Measurements from ENCODE around the gene TAOK2. TPM values are rescaled to one million over a fixed set of nuclear protein-coding genes. Genes with fewer than 3 reads are reported as not detected.

TAOK2 gene
- total RNA-seq, 3 donors from 2014 or later = 34.9 to 37.9 (median 37.8) TPM

DNA sequence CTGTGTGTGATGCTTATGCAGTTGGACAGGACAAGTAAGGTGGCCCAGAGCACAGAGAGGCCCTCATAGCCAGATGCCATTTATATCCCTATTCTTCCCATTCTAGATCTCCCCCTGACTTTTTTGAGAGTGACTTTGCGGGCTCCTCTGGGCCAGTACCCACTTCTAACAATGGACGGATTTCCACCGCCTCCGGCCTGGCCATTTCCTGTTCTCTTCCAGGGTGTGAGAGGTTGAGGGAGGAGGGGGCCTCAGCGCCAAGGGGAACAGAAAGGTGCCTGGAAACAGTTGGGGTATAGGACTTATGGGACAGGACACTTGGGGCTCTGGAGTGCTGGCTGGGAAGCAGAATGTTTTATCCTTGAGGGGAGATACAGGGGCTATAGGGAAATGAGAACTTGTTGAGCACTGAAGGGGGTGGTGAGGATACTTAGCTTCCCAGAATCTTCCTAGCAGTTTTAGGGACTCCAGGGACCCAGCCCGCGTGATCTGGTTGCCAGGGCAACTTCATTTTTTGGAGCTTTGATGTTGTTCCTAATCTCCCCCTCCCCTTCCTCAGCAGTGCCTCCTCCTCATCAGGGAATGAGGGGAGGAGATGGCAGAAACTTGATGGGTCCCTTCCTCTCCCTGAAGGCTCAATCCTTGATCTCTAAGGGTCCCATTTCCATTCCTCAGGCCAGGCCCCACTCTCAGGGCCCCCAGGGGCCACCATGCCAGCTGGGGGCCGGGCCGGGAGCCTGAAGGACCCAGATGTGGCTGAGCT, 3.6 kb downstream of the TAOK2 start:
- ATAC-seq (no peak), DNase-seq (no peak)
- H3K4me1 Mint-ChIP-seq (ENCODE audit: low read depth) = peaks cover 32% of the 10 kb centered on the region
- peaks cover 28% of the 10 kb centered on the region for H3K36me3 Mint-ChIP-seq (ENCODE audit: insufficient read depth)
- H3K27me3 Mint-ChIP-seq (ENCODE audit: low read depth) = no peaks in the 10 kb centered on the region
- H3K9me3 Mint-ChIP-seq = no peaks in the 10 kb centered on the region
- H3K4me3 Mint-ChIP-seq = no peak overlapping the region

DNA sequence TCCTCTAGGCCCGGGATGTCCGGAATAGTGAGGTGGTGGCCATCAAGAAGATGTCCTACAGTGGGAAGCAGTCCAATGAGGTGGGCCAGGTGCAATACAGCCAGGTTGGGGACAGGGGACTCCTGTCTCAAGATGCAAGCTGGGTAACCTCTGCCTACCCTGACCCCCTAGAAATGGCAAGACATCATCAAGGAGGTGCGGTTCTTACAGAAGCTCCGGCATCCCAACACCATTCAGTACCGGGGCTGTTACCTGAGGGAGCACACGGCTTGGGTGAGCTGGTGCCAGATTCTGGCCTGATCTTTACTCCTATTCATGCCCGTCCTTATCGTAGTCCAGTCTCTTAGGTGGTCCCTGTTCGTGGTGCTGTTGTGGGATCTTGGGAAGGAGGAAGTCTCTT, 4.4 kb downstream of the TAOK2 start:
- Mint-ChIP-seq H3K4me3 (no peak overlapping the region), H3K4me1 (ENCODE audit: low read depth) (peaks cover 28% of the 10 kb centered on the region), H3K36me3 (ENCODE audit: insufficient read depth) (peaks cover 32% of the 10 kb centered on the region), H3K27me3 (ENCODE audit: low read depth) (no peaks in the 10 kb centered on the region), H3K9me3 (no peaks in the 10 kb centered on the region)
- DNase-seq (no peak), ATAC-seq (no peak)

DNA sequence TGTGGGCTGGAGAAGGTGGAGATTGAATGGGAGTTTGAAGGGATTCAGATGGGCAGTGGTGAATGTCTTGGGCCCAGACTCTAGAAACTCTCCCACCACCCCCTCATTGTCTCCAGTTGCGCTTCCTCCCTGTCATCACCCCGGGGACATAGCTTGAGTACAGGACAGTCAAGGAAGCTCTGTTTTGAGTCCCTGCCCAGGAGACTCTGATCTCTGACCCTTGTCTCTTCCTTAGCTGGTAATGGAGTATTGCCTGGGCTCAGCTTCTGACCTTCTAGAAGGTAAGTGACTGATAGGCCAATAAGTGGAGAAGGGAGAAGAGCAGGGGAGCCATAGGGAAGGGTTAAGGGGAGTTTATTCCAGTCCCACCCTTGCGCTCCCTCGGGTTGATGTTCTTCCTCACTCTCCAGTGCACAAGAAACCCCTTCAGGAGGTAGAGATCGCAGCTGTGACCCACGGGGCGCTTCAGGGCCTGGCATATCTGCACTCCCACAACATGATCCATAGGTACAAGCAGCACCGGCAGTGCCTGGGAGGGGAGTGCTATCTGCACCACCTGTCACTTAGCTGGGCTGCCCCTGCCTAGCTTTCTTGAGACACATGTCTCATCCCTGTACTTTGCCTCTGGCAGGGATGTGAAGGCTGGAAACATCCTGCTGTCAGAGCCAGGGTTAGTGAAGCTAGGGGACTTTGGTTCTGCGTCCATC, 5.0 kb downstream of the TAOK2 start:
- no peak for DNase-seq
- H3K4me3 Mint-ChIP-seq = no peak overlapping the region
- H3K9me3 Mint-ChIP-seq = no peaks in the 10 kb centered on the region
- no peak for ATAC-seq
- H3K4me1 Mint-ChIP-seq (ENCODE audit: low read depth) = peaks cover 24% of the 10 kb centered on the region
- H3K27me3 Mint-ChIP-seq (ENCODE audit: low read depth) = no peaks in the 10 kb centered on the region
- peaks cover 37% of the 10 kb centered on the region for H3K36me3 Mint-ChIP-seq (ENCODE audit: insufficient read depth)

DNA sequence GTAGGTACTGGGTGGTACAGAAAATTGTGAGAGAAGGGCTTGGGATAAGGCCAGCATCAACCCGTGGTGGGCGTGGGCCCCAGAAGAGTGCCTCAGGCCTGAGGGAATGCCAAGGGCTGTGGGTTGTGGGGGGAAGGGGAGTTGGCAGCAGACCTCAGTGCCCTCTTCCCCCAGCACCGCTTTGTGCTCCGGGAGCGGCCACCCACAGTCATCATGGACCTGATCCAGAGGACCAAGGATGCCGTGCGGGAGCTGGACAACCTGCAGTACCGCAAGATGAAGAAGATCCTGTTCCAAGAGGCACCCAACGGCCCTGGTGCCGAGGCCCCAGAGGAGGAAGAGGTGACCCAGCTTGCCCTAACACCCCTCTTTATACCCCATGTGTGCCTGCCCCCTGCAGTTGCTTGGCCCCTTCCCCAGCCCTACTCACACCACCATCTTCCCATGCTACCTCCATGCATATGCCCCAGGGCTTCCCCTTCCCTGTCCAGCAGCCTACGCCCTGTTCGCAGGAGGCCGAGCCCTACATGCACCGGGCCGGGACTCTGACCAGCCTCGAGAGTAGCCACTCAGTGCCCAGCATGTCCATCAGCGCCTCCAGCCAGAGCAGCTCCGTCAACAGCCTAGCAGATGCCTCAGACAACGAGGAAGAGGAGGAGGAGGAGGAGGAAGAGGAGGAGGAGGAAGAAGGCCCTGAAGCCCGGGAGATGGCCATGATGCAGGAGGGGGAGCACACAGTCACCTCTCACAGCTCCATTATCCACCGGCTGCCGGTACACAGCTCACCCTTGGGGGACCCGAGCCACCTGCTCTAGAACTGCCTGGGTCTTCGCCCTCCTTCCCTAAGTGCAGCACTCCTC, 9.1 kb downstream of the TAOK2 start:
- no peak for ATAC-seq
- peaks cover 58% of the 10 kb centered on the region for H3K36me3 Mint-ChIP-seq (ENCODE audit: insufficient read depth)

DNA sequence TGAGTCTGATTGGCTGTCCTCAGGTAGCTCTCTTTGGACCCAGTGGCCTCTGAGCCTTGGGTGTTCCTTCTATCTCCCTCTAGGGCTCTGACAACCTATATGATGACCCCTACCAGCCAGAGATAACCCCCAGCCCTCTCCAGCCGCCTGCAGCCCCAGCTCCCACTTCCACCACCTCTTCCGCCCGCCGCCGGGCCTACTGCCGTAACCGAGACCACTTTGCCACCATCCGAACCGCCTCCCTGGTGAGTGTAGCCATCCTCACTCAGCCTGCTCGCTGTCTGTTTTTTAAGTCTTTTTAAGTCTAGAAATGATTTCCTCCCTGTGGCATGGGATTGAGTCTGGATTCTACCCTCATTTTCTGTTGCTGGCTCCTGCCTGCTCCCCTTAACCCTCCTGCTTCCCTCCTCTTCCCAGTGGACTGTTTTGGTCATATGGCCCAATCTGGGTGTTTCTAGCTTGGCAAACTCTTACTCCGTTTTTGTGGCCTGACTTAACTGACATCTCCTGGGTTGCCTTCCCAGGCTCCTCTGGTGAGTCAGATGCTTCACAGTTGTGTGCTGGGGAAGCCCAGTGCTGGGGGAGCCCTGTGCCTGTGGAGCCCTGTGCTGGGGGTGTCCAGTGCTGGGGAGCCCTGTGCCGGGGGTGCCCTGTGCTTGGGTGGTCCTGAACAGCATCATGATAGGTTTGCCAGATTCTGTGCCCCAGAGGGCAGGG, 9.9 kb downstream of the TAOK2 start:
- H3K4me1 Mint-ChIP-seq (ENCODE audit: low read depth) = no peaks in the 10 kb centered on the region
- no peak for DNase-seq
- H3K4me3 Mint-ChIP-seq = no peak overlapping the region

More for the DNA sequence above, 9.1 kb downstream of the TAOK2 start:
- Mint-ChIP-seq H3K4me3 (no peak overlapping the region), H3K9me3 (no peaks in the 10 kb centered on the region), H3K27me3 (ENCODE audit: low read depth) (no peaks in the 10 kb centered on the region), H3K4me1 (ENCODE audit: low read depth) (no peaks in the 10 kb centered on the region)
- no peak for DNase-seq

DNA sequence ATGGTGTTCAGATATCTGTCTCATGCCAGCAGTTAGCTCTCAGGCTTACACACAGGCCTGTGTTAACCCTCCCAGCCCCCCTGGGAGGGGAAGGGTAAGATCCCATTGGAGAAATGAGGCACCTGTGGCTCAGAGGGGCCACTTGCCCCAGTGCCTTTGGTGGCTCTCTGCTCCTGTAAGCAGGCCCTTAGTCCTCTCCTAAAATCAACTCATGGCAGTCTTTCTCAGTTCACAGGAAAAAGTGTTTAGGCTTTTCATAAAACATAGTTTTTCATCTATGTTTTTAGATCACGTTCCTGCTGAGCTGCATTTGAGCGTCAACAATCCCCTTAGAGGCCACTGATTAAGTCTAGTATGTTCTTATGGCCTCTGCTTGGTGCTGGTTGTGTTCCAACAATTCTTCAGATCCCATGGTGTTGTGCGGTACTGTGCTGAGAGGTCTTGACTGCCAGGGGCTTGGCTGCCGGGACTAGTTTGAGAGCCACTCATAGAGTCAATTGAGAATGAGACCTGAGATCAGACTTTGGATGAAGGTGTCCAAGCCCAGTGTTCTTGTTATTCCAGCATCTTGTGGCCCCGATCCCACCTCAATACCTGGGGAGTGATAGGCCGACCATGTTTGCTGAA, 10.6 kb downstream of the TAOK2 start:
- Mint-ChIP-seq H3K36me3 (ENCODE audit: insufficient read depth) (peaks cover 62% of the 10 kb centered on the region), H3K27me3 (ENCODE audit: low read depth) (no peaks in the 10 kb centered on the region), H3K4me1 (ENCODE audit: low read depth) (no peaks in the 10 kb centered on the region), H3K4me3 (no peak overlapping the region), H3K9me3 (no peaks in the 10 kb centered on the region)
- DNase-seq (no peak), ATAC-seq (no peak)

More for the DNA sequence above, 9.9 kb downstream of the TAOK2 start:
- H3K27me3 Mint-ChIP-seq (ENCODE audit: low read depth) = no peaks in the 10 kb centered on the region
- H3K9me3 Mint-ChIP-seq = no peaks in the 10 kb centered on the region
- peaks cover 62% of the 10 kb centered on the region for H3K36me3 Mint-ChIP-seq (ENCODE audit: insufficient read depth)
- ATAC-seq = no peak

DNA sequence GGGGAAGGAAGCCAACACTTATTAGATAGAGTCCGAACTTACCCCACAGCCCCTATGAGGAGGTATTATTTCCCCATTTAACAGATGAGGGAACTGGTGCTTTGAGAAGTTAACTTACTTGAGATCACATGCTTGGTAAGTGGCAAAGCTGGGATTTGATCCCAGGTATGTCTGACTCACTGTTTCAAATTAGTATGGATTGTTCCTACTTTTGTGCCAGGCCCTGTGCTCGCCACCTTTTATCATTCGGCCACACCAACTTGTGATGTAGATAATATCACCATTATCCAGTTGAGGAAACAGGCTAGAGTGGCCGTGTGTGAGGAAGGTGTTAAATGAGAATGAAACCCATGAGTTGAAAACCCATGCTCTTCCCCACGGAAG, 11.1 kb downstream of the TAOK2 start:
- no peaks in the 10 kb centered on the region for H3K9me3 Mint-ChIP-seq
- DNase-seq = no peak
- peaks cover 60% of the 10 kb centered on the region for H3K36me3 Mint-ChIP-seq (ENCODE audit: insufficient read depth)
- H3K4me3 Mint-ChIP-seq = no peak overlapping the region
- no peak for ATAC-seq
- no peaks in the 10 kb centered on the region for H3K27me3 Mint-ChIP-seq (ENCODE audit: low read depth)
- no peaks in the 10 kb centered on the region for H3K4me1 Mint-ChIP-seq (ENCODE audit: low read depth)

DNA sequence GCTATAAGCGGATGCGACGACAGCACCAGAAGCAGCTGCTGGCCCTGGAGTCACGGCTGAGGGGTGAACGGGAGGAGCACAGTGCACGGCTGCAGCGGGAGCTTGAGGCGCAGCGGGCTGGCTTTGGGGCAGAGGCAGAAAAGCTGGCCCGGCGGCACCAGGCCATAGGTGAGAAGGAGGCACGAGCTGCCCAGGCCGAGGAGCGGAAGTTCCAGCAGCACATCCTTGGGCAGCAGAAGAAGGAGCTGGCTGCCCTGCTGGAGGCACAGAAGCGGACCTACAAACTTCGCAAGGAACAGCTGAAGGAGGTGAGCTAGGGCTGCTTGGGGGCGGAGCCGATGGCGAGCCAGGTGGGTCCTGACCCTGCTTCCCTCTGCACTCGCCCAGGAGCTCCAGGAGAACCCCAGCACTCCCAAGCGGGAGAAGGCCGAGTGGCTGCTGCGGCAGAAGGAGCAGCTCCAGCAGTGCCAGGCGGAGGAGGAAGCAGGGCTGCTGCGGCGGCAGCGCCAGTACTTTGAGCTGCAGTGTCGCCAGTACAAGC, 11.7 kb downstream of the TAOK2 start:
- peaks cover 57% of the 10 kb centered on the region for H3K36me3 Mint-ChIP-seq (ENCODE audit: insufficient read depth)
- no peak for DNase-seq

DNA sequence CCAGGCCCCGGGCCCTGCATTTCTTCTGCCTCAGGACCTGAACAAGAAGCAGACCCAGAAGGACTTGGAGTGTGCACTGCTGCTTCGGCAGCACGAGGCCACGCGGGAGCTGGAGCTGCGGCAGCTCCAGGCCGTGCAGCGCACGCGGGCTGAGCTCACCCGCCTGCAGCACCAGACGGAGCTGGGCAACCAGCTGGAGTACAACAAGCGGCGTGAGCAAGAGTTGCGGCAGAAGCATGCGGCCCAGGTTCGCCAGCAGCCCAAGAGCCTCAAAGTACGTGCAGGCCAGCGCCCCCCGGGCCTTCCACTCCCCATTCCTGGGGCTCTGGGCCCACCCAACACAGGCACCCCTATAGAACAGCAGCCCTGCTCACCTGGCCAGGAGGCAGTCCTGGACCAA, 12.6 kb downstream of the TAOK2 start:
- Mint-ChIP-seq H3K4me1 (ENCODE audit: low read depth) (no peaks in the 10 kb centered on the region), H3K9me3 (no peaks in the 10 kb centered on the region), H3K27me3 (ENCODE audit: low read depth) (no peaks in the 10 kb centered on the region), H3K36me3 (ENCODE audit: insufficient read depth) (peaks cover 54% of the 10 kb centered on the region), H3K4me3 (no peak overlapping the region)
- DNase-seq = no peak
- no peak for ATAC-seq

More for the DNA sequence above, 11.7 kb downstream of the TAOK2 start:
- Mint-ChIP-seq H3K27me3 (ENCODE audit: low read depth) (no peaks in the 10 kb centered on the region), H3K4me3 (no peak overlapping the region), H3K4me1 (ENCODE audit: low read depth) (no peaks in the 10 kb centered on the region), H3K9me3 (no peaks in the 10 kb centered on the region)
- ATAC-seq = no peak

DNA sequence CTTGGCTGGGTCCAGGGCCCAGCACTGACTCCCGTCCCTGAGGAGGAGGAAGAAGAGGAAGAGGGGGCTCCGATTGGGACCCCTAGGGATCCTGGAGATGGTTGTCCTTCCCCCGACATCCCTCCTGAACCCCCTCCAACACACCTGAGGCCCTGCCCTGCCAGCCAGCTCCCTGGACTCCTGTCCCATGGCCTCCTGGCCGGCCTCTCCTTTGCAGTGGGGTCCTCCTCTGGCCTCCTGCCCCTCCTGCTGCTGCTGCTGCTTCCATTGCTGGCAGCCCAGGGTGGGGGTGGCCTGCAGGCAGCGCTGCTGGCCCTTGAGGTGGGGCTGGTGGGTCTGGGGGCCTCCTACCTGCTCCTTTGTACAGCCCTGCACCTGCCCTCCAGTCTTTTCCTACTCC, 13.3 kb downstream of the TAOK2 start:
- H3K27me3 Mint-ChIP-seq (ENCODE audit: low read depth) = no peaks in the 10 kb centered on the region
- ATAC-seq = no peak
- DNase-seq = no peak
- H3K36me3 Mint-ChIP-seq (ENCODE audit: insufficient read depth) = peaks cover 50% of the 10 kb centered on the region
- H3K9me3 Mint-ChIP-seq = no peaks in the 10 kb centered on the region
- H3K4me1 Mint-ChIP-seq (ENCODE audit: low read depth) = no peaks in the 10 kb centered on the region
- no peak overlapping the region for H3K4me3 Mint-ChIP-seq

DNA sequence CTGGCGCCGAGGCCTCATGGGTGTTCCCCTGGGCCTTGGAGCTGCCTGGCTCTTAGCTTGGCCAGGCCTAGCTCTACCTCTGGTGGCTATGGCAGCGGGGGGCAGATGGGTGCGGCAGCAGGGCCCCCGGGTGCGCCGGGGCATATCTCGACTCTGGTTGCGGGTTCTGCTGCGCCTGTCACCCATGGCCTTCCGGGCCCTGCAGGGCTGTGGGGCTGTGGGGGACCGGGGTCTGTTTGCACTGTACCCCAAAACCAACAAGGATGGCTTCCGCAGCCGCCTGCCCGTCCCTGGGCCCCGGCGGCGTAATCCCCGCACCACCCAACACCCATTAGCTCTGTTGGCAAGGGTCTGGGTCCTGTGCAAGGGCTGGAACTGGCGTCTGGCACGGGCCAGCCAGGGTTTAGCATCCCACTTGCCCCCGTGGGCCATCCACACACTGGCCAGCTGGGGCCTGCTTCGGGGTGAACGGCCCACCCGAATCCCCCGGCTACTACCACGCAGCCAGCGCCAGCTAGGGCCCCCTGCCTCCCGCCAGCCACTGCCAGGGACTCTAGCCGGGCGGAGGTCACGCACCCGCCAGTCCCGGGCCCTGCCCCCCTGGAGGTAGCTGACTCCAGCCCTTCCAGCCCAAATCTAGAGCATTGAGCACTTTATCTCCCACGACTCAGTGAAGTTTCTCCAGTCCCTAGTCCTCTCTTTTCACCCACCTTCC, 13.9 kb downstream of the TAOK2 start:
- DNase-seq (no peak), ATAC-seq (no peak)
- H3K4me1 Mint-ChIP-seq (ENCODE audit: low read depth) = no peaks in the 10 kb centered on the region
- H3K4me3 Mint-ChIP-seq = no peak overlapping the region
- H3K36me3 Mint-ChIP-seq (ENCODE audit: insufficient read depth) = peaks cover 49% of the 10 kb centered on the region
- no peaks in the 10 kb centered on the region for H3K9me3 Mint-ChIP-seq
- H3K27me3 Mint-ChIP-seq (ENCODE audit: low read depth) = no peaks in the 10 kb centered on the region

DNA sequence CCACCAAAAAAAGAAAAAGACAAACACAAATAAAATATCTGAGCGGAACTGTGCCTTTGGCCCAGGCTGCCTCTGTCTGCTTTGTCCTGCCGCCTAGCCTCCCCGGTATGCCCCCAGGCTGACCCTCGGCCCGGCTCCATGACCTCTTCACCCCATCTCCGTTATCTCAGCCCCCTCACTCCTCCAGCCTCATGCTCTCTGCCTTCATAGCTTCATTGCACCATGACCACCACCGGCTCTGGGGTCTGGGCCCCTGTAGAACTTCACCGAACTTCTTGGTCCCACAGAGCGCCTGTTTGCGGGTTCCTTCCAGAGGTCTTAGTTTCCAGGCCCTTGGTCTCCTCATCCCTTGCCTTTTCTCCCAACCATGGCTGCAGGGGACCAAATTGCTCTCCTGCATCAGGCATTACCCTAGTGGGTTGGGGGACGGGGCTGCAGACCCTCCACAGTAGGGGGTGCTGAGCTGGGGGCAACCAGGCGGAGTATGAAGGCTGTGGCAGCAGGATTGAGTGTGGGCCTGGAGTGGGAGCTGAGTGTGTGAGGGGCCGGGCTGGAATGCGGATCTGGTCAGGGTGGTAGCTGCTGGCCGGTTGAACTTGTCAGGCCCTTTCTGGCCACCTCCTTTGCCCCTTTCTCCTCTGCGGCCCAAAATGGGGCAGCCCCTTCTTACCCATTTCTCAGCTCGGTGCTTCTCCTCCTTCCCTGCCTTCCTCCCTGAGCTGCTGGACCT, 14.8 kb downstream of the TAOK2 start:
- H3K36me3 Mint-ChIP-seq (ENCODE audit: insufficient read depth) = peaks cover 47% of the 10 kb centered on the region
- no peak overlapping the region for H3K4me3 Mint-ChIP-seq

More for the DNA sequence above, 14.8 kb downstream of the TAOK2 start:
- H3K9me3 Mint-ChIP-seq = no peaks in the 10 kb centered on the region
- ATAC-seq = no peak
- DNase-seq = no peak
- no peaks in the 10 kb centered on the region for H3K27me3 Mint-ChIP-seq (ENCODE audit: low read depth)
- no peaks in the 10 kb centered on the region for H3K4me1 Mint-ChIP-seq (ENCODE audit: low read depth)

Data from activated T-cell treated with anti-CD3 and anti-CD28 coated beads, Interleukin-2, amount 50 U/mL, for 4 hours (primary cell).